CD4-positive, alpha-beta T cell treated with Interleukin-1 beta for 1 hour (primary cell): ENCODE results near the gene TAS1R2.

ENCODE experiments used
- DNase-seq, 2 donors: peaks; one replicate each; pipeline ENCODE4 v3.0.0-alpha.2; 2020 to 2022

The TAS1R2 gene

DNA sequence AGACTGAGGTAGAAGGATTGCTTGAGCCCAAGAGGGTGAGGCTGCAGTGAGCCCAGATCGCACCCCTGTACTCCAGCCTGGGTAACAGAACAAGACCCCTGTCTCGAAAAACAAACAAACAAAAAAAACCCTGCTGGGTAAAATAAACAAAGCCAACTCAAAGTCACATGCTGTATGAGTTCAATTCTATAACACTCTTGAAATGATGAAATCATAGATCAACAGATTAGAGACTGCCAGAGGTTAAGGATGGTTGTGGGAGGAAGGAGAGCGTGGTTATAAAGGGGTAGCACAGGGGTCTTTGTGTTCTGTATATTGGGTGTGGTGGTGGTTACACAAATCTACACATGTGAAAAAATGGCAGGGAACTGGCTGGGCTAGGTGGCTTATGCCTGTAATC, 62.5 kb downstream of the TAS1R2 start:
- DNase-seq = no peak

DNA sequence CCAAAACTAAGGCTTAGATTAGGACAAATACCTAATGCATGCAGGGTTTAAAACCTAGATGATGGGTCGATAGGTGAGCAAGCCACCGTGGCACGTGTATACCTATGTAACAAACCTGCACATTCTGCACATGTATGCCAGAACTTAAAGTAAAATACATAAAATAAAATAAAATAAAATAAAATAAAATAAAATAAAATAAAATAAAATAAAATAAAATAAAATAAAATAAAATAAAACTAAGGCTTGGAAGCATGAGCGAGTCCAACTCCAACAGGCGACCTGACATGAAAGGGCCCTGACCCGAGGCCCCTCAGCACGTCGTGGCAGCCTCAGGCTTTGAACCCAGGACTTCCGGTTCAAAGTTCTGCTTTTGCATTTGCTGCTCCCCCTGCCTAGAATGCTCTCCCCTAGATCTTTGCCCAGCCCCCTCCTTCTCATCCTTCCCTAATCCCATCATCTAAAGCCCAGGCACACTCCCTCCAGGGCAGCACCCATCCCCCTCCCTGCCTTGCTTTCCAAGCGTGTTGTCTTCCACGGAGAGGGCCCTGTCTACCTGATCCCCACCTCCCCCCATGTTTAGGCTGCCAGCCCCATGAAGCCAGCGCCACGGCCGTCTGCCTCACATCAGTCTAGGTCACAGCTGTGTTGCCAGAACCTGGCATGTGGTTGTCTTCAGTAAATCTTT, 64.3 kb downstream of the TAS1R2 start:
- no peak for DNase-seq

DNA sequence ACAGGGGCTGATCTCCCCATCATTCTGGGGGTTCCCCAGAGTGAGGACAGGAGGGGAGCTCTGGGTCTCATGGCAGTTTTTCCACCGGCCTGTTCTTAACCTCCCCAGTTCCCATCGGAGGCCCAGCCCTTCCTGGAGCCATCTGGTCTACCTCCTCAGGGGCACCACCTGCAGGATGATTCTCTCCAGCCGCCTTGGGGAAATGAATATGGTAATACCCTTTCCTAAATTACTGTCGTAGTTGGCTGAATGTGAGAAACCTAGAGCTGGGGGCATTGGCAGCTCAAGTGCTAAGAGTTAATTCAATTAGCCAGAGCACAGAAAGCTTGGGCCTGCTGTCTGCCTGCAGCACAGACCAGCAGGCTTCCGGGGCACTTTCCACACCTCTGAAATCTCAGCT, 64.9 kb downstream of the TAS1R2 start:
- no peak for DNase-seq

DNA sequence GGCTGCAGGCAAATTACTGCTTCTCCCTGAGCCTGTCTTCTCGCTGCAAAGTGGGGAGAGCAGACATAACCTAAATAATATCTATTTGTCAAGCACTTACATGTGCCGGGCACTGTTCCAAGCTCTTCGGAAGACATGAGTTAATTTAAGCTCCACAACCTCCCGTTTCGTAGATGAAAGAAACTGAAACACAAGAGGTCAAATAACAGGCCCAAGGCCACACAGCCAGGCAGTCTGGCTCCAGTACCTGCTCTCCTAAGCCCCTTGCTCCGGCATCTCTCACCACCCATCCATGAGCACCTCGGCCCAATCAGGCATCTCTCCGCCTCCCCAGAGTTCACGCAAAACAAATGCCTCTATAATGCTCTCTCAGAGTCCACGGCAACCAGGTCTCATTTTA, 65.4 kb downstream of the TAS1R2 start:
- DNase-seq = no peak

DNA sequence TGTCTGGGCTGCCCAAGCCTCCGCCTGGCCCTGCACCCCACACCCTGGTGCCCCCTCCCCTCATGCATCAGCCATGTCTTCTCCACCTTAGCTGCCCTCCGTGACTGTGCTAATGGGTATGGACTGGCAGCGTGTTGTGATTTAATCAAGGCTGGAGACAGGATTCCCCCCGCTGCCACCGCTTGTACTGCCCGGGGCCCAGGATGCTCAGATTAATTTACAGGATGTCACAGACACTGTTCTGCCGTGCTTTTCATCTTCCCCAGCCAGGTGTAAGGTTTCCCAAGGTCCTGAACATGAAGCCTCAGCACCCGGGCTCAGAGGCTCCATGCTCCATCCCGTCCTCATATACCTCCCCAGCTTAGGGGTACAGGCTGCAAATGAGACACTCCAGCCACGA, 66.3 kb downstream of the TAS1R2 start:
- DNase-seq = no peak

DNA sequence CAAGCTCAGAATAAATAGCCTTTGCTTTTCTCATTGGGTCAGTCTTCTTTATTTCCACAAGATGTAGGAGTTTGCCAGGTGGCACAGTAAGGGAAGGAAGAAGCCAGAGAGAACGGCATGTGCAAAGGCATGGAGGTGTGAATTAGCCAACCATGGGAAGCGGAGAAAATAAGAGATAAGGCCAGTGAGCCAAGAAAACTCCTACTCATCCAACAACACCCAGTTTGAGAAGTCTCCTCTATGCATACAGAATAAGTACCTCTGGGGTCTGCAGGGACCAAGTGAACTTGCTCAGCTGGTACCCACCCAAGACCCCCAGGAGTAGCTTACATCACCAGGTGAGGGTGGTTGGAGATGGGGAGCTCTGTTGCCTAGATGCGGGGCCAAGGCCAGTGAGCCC, 66.7 kb downstream of the TAS1R2 start:
- DNase-seq = no peak
